ENCODE measurements around the gene PPP3CA.
A peak's percentile ranks its signal among the peaks of the same experiment; 100 is the strongest.
"Not testable (repeated sequence)": the region's sequence is repeated elsewhere in the genome, so short reads cannot be mapped to it uniquely, and the experiment has no call there.

PPP3CA gene

GRCh38 chr4:101035487-101035886 is 311.8 kb downstream of the PPP3CA start:
- DNase-seq, result no peak

DNA sequence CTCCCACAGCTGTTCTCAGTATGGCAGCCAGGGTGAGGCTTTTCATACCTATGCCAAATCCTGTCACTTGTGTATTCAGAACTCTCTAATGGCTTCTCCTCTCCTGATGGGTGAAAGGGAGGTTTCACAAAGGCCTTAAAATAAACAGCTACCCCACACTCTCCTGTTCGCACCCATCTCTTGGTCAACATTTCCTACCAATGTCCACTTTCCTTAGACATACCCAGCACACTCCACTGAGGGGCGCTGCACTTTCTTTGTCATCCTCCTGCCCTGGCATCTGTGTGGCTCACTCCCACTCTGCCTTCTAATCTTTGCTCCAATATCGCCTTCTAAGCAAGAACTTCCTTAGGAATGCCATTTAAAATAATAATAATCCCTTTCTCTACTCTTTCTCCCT is 313.3 kb downstream of the PPP3CA start:
- no peak for DNase-seq

- DNase-seq, result no peak
These were observed 314.8 kb downstream of the PPP3CA start for GRCh38 chr4:101032541-101032940.

GRCh38 chr4:101031971-101032370 is 315.4 kb downstream of the PPP3CA start:
- no peak for DNase-seq

DNA sequence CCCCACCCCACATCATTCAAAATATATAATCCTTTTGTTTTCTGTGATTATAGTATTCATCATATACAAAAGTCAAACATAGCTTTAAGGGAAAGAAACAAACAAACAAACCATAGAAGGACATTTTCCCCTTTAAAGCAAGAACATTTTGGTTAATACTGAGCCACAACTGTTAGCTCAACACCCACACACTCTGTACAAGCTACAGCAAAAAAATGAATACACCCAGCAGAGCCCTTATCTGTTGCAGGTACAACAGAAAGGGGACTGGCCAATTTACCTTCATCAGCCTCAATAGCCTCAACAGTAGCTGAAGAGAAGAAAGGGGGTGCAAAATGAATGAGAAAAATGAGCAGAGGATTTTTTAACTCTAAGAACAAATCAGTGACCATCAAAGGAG is 318.4 kb downstream of the PPP3CA start:
- no peak for DNase-seq

DNA sequence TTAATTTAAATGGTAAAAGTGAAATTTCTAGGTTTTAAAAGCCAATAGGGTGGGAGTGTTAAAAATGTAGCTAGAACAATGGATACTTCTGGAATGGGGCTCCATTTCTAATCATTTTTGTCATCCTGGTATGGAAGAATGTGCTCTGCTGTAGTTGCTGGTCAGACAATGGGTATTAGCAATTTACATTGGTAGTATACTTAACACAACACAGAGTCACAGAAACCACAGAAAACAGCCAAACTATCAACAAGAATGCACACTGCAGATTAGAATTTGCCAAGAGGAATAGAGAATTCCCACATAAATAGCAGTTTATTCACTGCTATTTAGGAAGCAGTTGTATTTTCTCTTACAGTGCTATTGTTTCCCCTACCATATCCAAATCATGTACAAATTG is 319.6 kb downstream of the PPP3CA start:
- DNase-seq, result no peak

GRCh38 chr4:101025755-101026154 is 321.6 kb downstream of the PPP3CA start:
- no peak for DNase-seq

DNA sequence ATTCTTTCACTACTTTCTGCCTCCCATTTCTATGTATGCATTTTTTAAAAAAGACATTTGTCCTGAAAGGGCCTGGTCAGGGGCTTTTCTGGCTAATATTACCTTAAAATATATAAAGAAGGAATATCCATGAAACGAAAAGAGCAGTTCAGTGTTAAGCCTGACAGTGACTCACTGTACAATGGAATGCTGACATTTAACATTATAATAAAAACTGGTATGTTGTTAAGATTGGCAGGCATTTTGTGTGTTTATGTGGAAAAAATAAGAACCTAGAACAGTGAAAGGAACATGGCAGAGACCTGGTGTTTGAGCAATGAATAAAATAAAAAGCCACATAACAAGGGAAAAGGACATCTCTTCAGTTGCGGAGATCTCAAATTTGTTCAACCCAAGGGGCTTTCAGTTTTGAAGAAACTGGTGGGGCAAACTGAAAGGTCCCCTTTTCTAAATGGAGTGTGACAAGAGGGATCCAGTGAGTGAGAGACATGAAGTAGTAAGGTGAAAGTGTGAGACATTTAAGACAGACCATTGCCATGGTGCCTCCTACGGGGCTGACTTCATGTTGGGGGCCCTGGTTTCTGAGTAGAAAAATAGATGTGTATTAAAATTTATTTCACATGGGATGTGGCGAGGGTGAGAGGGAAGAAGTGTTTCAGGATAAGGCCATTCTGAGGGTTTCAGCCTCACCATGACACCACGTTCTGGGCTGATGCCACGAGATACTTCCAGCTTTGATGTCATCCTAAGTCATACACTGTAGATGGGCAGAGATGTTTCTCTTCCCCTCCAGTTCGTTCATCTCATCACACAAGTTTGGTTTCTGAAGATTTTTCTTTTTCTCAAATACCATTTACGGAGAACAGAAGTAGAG is 324.9 kb downstream of the PPP3CA start:
- DNase-seq, result no peak

- peak in 1 of 5 donors; percentile 85 for DNase-seq
These were observed 326.4 kb downstream of the PPP3CA start for GRCh38 chr4:101020956-101021355.

DNA sequence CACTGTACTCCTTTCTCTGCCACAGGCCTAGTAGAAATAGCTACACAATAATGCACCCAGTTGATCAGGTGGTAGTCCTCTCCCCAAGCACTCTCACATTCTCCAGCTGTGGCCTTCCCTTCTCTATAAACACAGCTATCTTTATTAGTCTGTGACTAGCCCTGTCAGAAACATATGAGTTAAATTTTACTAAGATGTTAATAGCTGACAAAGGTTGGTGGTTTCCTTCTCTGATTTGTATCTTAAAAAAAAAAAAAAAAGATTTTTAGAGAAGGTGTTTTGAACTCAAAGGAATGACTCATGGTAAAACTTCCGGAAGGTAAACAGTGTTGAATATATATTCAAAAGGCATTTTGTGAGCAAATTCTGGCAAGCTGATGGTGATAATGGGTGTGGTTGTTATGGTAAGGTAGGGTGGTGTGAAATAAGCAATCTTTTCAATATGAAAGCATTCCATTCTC is 327.4 kb downstream of the PPP3CA start:
- DNase-seq, result peak in 3 of 5 donors; percentile 5 to 87 (median 27)

- no peak for DNase-seq
These were observed 328.0 kb downstream of the PPP3CA start for GRCh38 chr4:101019313-101019712.

- DNase-seq, result peak in 1 of 5 donors; percentile 62
These were observed 328.5 kb downstream of the PPP3CA start for GRCh38 chr4:101018836-101019235.

GRCh38 chr4:101014417-101014816 is 332.9 kb downstream of the PPP3CA start:
- DNase-seq, result peak in 1 of 5 donors; percentile 34

- no peak for DNase-seq
These were observed 336.3 kb downstream of the PPP3CA start for GRCh38 chr4:101010987-101011386.

- peak in 1 of 5 donors; percentile 12 for DNase-seq
These were observed 337.9 kb downstream of the PPP3CA start for GRCh38 chr4:101009471-101009870.

DNA sequence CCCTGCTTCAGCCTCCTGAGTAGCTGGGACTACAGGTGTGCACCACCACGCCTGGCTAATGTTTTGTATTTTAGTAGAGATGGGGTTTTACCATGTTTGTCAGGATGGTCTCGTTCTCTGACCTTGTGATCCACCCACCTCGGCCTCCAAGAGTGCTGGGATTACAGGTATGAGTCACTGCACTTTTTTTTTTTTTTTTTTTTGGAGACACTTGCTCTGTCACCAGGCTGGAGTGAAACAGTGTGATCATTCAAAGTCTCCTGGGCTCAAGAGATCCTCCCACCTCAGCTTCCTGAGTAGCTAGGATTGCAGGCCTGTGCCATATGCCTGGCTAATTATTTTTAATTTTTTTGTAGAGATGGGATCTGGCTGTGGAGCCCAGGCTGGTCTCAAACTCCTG is 338.8 kb downstream of the PPP3CA start:
- no peak for DNase-seq

DNA sequence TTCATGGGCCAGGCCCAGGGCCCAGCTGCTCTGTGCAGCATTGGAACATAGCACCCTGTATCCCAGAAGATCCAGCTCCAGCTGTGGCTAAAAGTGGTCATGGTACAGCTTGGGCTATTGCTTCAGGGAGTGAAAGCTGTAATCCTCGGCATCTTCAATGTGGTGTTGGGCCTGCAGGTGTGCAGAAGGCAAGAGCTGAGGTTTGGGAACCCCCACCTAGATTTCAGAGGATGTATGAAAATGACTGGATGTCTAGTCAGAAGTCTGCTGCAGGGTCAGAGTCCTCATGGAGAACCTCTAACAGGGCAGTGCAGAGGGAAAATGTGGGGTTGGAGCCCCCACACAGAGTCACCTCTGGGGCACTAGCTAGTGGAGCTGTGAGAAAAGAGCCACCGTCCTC is 341.7 kb downstream of the PPP3CA start:
- DNase-seq, result no peak

- DNase-seq, result no peak
These were observed 346.8 kb downstream of the PPP3CA start for GRCh38 chr4:101000496-101000895.

DNA sequence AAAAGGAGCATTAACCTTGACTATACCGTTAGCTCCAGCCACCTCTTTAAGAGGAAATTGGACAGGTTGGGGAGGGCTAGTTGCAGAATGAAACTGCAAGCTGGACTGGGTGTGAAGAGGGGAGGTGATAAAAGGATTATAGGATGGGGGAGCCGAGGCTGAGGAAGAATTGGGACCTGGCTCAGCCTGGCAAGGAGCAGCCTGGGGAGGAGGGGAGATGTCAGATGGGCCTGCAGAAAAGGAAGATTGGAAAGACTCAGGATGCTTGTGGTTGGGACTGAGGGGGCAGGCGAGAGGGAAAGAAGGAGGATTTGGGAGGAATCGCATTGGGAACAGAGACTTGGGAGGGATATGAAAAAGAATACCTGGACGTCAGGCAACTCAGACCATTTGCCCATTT is 351.7 kb downstream of the PPP3CA start:
- DNase-seq, result no peak

DNA sequence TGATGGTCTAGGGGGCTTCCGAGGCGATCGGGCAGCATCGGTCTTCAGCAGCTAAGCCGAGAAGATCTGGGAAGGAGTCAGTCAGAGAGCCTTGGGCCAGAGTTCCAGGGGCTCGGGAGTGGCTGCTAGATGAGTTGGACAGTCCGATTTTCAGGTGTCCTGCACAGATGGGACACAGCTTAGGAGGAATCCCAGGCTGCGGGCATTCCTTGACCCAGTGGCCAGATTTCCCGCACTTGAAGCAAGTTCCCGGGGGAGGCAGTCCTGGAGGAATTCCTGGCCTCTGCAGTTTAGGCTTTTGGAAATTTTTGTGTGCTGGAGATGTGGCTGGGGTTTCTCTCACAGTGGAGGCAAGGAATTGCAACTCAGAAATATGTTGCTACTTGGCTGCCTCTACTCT is 352.3 kb downstream of the PPP3CA start:
- not testable (repeated sequence) for DNase-seq

GRCh38 chr4:100991332-100992069 is 355.8 kb downstream of the PPP3CA start:
- not testable (repeated sequence) for DNase-seq

- no peak for DNase-seq
These were observed 357.9 kb downstream of the PPP3CA start for GRCh38 chr4:100989401-100989800.

DNA sequence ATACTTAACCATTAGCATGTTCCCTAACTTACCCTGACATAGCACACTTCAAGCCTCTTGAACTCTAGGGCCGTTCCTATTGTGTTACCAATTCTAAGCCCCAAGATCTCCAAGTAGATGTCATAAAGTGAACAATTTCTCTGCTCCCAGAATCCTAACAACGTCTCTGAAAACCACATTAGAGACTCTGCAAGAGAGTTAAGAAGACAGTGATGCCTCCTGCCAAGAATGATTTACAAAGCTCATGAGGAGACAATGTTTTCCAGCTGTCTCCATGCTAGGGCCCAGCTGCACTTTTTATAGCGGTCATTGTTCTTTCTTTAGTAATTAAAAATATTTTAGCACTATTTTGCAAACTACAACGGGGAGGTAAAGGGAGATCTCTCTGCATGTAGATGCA is 358.4 kb downstream of the PPP3CA start:
- DNase-seq, result no peak

DNA sequence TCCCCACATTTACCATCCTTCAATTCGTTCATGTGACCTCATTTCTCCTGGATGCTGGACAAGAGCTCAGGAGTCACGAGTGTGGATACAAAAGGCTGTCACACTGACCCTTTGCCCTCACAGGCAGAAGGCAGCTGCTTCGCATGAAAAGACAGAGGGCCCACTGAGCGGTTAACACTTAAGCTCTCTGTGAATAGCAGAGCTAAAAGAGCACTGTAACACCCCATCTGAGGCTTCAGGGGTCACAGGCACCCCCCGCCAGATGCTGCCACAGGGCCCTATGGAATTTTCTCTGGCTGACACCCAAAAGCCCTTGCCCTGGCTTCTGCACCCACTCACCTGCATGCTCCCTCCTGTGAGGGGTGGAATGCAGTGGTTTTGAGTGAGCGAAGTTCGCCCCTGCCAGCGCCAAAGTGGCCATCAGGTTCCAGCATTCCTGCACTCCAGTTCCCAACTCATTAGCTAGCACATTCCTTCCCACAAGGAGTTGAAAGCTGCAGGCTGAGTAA is 360.9 kb downstream of the PPP3CA start:
- DNase-seq, result no peak
